Activated T-cell treated with anti-CD3 and anti-CD28 coated beads for 24 hours (primary cell): Measurements from ENCODE around the gene TTC34.

Source experiments
- DNase-seq: peaks from one replicate; pipeline ENCODE4 v3.0.0-alpha.2; 2020; ENCODE audit warnings: low read depth

TTC34 gene

GRCh38 chr1:2602311-2602835 is 199.1 kb downstream of the TTC34 start:
- no peak for DNase-seq

- DNase-seq: no peak
Observed at GRCh38 chr1:2601721-2602303, 199.7 kb downstream of the TTC34 start.

GRCh38 chr1:2598329-2598931 is 203.1 kb downstream of the TTC34 start:
- no peak for DNase-seq

- DNase-seq: no peak
Observed at GRCh38 chr1:2597441-2598328, 203.8 kb downstream of the TTC34 start.

GRCh38 chr1:2596530-2597333 is 204.8 kb downstream of the TTC34 start:
- no peak for DNase-seq

- no peak for DNase-seq
Observed at GRCh38 chr1:2595812-2596529, 205.5 kb downstream of the TTC34 start.

- no peak for DNase-seq
Observed at GRCh38 chr1:2595261-2595811, 206.2 kb downstream of the TTC34 start.

- DNase-seq: no peak
Observed at GRCh38 chr1:2594641-2595131, 206.8 kb downstream of the TTC34 start.

- no peak for DNase-seq
Observed at GRCh38 chr1:2594001-2594640, 207.4 kb downstream of the TTC34 start.

- DNase-seq: no peak
Observed at GRCh38 chr1:2593251-2593878, 208.1 kb downstream of the TTC34 start.

GRCh38 chr1:2592672-2593071 is 208.8 kb downstream of the TTC34 start:
- no peak for DNase-seq

GRCh38 chr1:2591581-2592261 is 209.8 kb downstream of the TTC34 start:
- no peak for DNase-seq

- DNase-seq: no peak
Observed at GRCh38 chr1:2591233-2591580, 210.3 kb downstream of the TTC34 start.

GRCh38 chr1:2590233-2591141 is 211.0 kb downstream of the TTC34 start:
- DNase-seq: no peak

GRCh38 chr1:2589431-2590232 is 211.9 kb downstream of the TTC34 start:
- no peak for DNase-seq

GRCh38 chr1:2588661-2589430 is 212.6 kb downstream of the TTC34 start:
- no peak for DNase-seq
